H1 (cell line): ENCODE data around the gene C3orf85. TPM values are rescaled to one million over a fixed set of nuclear protein-coding genes. Genes with fewer than 3 reads are reported as not detected.
A peak's percentile ranks its signal among the peaks of the same experiment; 100 is the strongest.

Experiments used
- CTCF ChIA-PET: fragments of 300-600 bp; sonication (Branson Sonifier 250); formaldehyde crosslinking; loops from one replicate; lab custom pipeline; 2021; ENCODE audit not compliant: partially characterized antibody; lab: Charles Lee
- POLR2A ChIA-PET: fragments of 300-600 bp; sonication (Branson Sonifier 250); formaldehyde crosslinking; loops from one replicate; lab custom pipeline; 2021; ENCODE audit warnings: inconsistent platforms; ENCODE audit not compliant: partially characterized antibody; lab: Charles Lee
- DNase-seq, 2 experiments: peaks; one replicate each; pipeline versions ENCODE4 v3.0.0 to v3.0.0-alpha.2; 2010 to 2022; ENCODE audit warnings: low spot score in 2 of 2, low read depth in 1 of 2, mixed read lengths in 1 of 2
- FAIRE-seq: peaks from 2 replicates; lab custom pipeline; 2011; peaks lifted over from hg19 to GRCh38; lab: Jason Lieb, UNC
- H2AFZ ChIP-seq: 2 replicates; pipeline ENCODE4 v1.8.1; 2012; ENCODE audit warnings: low read length, inconsistent platforms
- H2AK5ac ChIP-seq: 2 replicates; pipeline ENCODE4 v1.6.1; 2013; ENCODE audit warnings: low read depth, low read length
- H2BK120ac ChIP-seq: replicated peaks from 2 replicates; pipeline ENCODE3; 2013; ENCODE audit warnings: low read depth, low read length, inconsistent platforms
- H2BK12ac ChIP-seq: 2 replicates; pipeline ENCODE4 v1.6.1; 2013; ENCODE audit warnings: low read depth, low read length
- H2BK15ac ChIP-seq: 2 replicates; pipeline ENCODE4 v1.6.1; 2013; ENCODE audit warnings: low read length
- H2BK20ac ChIP-seq: 2 replicates; pipeline ENCODE4 v1.6.1; 2013; ENCODE audit warnings: low read length
- H2BK5ac ChIP-seq: 2 replicates; pipeline ENCODE4 v1.6.1; 2013; ENCODE audit warnings: low read depth, low read length
- H3K14ac ChIP-seq: 2 replicates; pipeline ENCODE4 v1.6.1; 2013; ENCODE audit warnings: inconsistent platforms; ENCODE audit not compliant: insufficient read length
- H3K18ac ChIP-seq: 2 replicates; pipeline ENCODE4 v1.6.1; 2013; ENCODE audit warnings: low read length; ENCODE audit errors: extremely low read depth
- H3K23ac ChIP-seq: 2 replicates; pipeline ENCODE4 v1.6.1; 2013; ENCODE audit warnings: inconsistent platforms; ENCODE audit not compliant: insufficient read length
- H3K23me2 ChIP-seq: 2 replicates; pipeline ENCODE4 v1.6.1; 2013; ENCODE audit warnings: low read depth, low read length
- H3K27ac ChIP-seq: 2 replicates; pipeline ENCODE4 v1.6.1; 2011; ENCODE audit warnings: low read depth, low read length, inconsistent platforms
- H3K27me3 ChIP-seq, 4 experiments: replicated peaks in 1 of 4; 1 replicate in 1 of 4; 2 replicates in 3 of 4; pipeline versions ENCODE4 v1.6.1 to v1.8.1; 2011 to 2013; ENCODE audit warnings: low read length in 3 of 4, mild to moderate bottlenecking in 3 of 4, inconsistent platforms in 2 of 4, mixed read lengths in 2 of 4, moderate library complexity in 1 of 4; ENCODE audit not compliant: control insufficient read depth in 3 of 4, insufficient read depth in 3 of 4; ENCODE audit errors: extremely low read depth in 1 of 4
- H3K36me3 ChIP-seq, 4 experiments: 2 replicates each; pipeline versions ENCODE4 v1.6.1 to v1.8.1; 2011 to 2013; ENCODE audit warnings: mild to moderate bottlenecking in 4 of 4, low read length in 3 of 4, moderate library complexity in 2 of 4, control low read depth in 1 of 4, inconsistent platforms in 1 of 4; ENCODE audit not compliant: insufficient read depth in 4 of 4, control insufficient read depth in 2 of 4
- H3K4ac ChIP-seq: replicated peaks from 2 replicates; pipeline ENCODE3; 2013; ENCODE audit warnings: low read length, low read depth, mixed read lengths, inconsistent platforms; ENCODE audit not compliant: insufficient read length
- H3K4me1 ChIP-seq, 4 experiments: replicated peaks in 1 of 4; 1 replicate in 1 of 4; 2 replicates in 3 of 4; pipeline versions ENCODE4 v1.6.1 to v1.8.1; 2011 to 2013; ENCODE audit warnings: low read length in 3 of 4, inconsistent platforms in 2 of 4, mixed read lengths in 1 of 4; ENCODE audit not compliant: insufficient read depth in 4 of 4, control insufficient read depth in 3 of 4
- H3K4me2 ChIP-seq, 2 experiments: 2 replicates each; pipeline versions ENCODE4 v1.6.1 to v1.8.1; 2011 to 2013; ENCODE audit warnings: low read depth in 2 of 2, low read length in 2 of 2, control low read depth in 1 of 2, inconsistent platforms in 1 of 2, mild to moderate bottlenecking in 1 of 2; ENCODE audit not compliant: insufficient read depth in 1 of 2
- H3K4me3 ChIP-seq, 4 experiments: fragments of 200-600, 300-600 bp in 1 of 4; sonication (generic), shearing (Covaris generic), sonication (Bioruptor Twin) in 1 of 4; 2 replicates each; pipeline versions ENCODE4 v1.5.1 to v1.8.1; 2011 to 2016; ENCODE audit warnings: low read length in 4 of 4, low read depth in 3 of 4, control low read depth in 2 of 4, inconsistent platforms in 2 of 4, mild to moderate bottlenecking in 2 of 4, mixed read lengths in 1 of 4, moderate library complexity in 1 of 4; ENCODE audit not compliant: insufficient read depth in 2 of 4; ENCODE audit errors: extremely low read depth in 1 of 4
- H3K56ac ChIP-seq: replicated peaks from 2 replicates; pipeline ENCODE3; 2013; ENCODE audit warnings: low read depth, mild to moderate bottlenecking, mixed read lengths, low read length, inconsistent platforms; ENCODE audit not compliant: insufficient read length
- H3K79me1 ChIP-seq: 2 replicates; pipeline ENCODE4 v1.6.1; 2013; ENCODE audit warnings: low read depth, low read length, control low read depth
- H3K79me2 ChIP-seq, 2 experiments: 2 replicates each; pipeline versions ENCODE4 v1.6.1 to v1.8.1; 2012 to 2013; ENCODE audit warnings: low read length in 2 of 2, mild to moderate bottlenecking in 2 of 2, inconsistent platforms in 1 of 2; ENCODE audit not compliant: insufficient read depth in 2 of 2, control insufficient read depth in 1 of 2
- H3K9ac ChIP-seq, 4 experiments: replicated peaks in 1 of 4; 1 replicate in 1 of 4; 2 replicates in 3 of 4; pipeline versions ENCODE4 v1.6.1 to v1.8.1; 2011 to 2013; ENCODE audit warnings: low read depth in 3 of 4, low read length in 3 of 4, control low read depth in 2 of 4, mild to moderate bottlenecking in 2 of 4, moderate library complexity in 2 of 4, inconsistent platforms in 1 of 4; ENCODE audit errors: extremely low read depth in 1 of 4
- H3K9me3 ChIP-seq, 2 experiments: 2 replicates each; pipeline versions ENCODE4 v1.6.1 to v1.8.1; 2012 to 2013; ENCODE audit warnings: mild to moderate bottlenecking in 2 of 2, moderate library complexity in 2 of 2, control low read depth in 1 of 2, inconsistent platforms in 1 of 2, low read depth in 1 of 2, low read length in 1 of 2, mixed read lengths in 1 of 2; ENCODE audit not compliant: insufficient read depth in 2 of 2
- H4K20me1 ChIP-seq, 2 experiments: replicated peaks in 1 of 2; 2 replicates each; pipeline versions ENCODE3 to v1.8.1; 2011 to 2013; ENCODE audit warnings: inconsistent platforms in 2 of 2, low read length in 2 of 2, mild to moderate bottlenecking in 1 of 2; ENCODE audit not compliant: insufficient read depth in 2 of 2, control insufficient read depth in 1 of 2
- H4K5ac ChIP-seq: 2 replicates; pipeline ENCODE4 v1.6.1; 2013; ENCODE audit warnings: low read length, low read depth, mixed read lengths, inconsistent platforms; ENCODE audit not compliant: insufficient read length
- H4K8ac ChIP-seq: 2 replicates; pipeline ENCODE4 v1.8.0; 2013; ENCODE audit warnings: mild to moderate bottlenecking, moderate library complexity, low read length, inconsistent platforms; ENCODE audit not compliant: insufficient read depth; ENCODE audit errors: extremely low read depth
- H4K91ac ChIP-seq: replicated peaks from 2 replicates; pipeline ENCODE3; 2013; ENCODE audit warnings: low read length, mixed read lengths, inconsistent platforms; ENCODE audit not compliant: insufficient read length
- ASH2L ChIP-seq: fragments of 200-600, 300-600 bp; sonication (generic); IDR thresholded peaks from one replicate; pipeline ENCODE4 v1.7.1; 2017; ENCODE audit warnings: low read length
- BACH1 ChIP-seq: IDR thresholded peaks from 2 replicates; pipeline ENCODE4 v1.6.1; 2012; ENCODE audit warnings: low read length, improper control_type of control experiment
- CREB1 ChIP-seq: IDR thresholded peaks from 2 replicates; pipeline ENCODE4 v1.6.1; 2012; ENCODE audit warnings: inconsistent platforms
- CTBP2 ChIP-seq: IDR thresholded peaks from 2 replicates; pipeline ENCODE4 v1.7.0; 2011; ENCODE audit warnings: borderline replicate concordance, mild to moderate bottlenecking, moderate library complexity, mixed read lengths, low read length; ENCODE audit not compliant: insufficient read depth, insufficient read length
- CTCF ChIP-seq, 3 experiments: IDR thresholded peaks; 1 replicate in 2 of 3; 2 replicates in 1 of 3; pipeline versions ENCODE4 v1.5.1 to v1.6.1; 2011; ENCODE audit warnings: low read length in 3 of 3, mild to moderate bottlenecking in 3 of 3, inconsistent platforms in 2 of 3, low read depth in 1 of 3, moderate library complexity in 1 of 3; ENCODE audit not compliant: insufficient read depth in 1 of 3; ENCODE audit errors: control extremely low read depth in 1 of 3
- EZH2 ChIP-seq: fragments of 200-600 bp; sonication (generic); IDR thresholded peaks from 2 replicates; pipeline ENCODE4 v1.7.1; 2012; ENCODE audit warnings: low read depth, mild to moderate bottlenecking, moderate library complexity, low read length, inconsistent platforms; ENCODE audit not compliant: severe bottlenecking
- GTF2F1 ChIP-seq: IDR thresholded peaks from 2 replicates; pipeline ENCODE4 v1.6.1; 2012; ENCODE audit warnings: low read depth, low read length, improper control_type of control experiment, borderline replicate concordance
- KDM5A ChIP-seq: fragments of 200-600 bp; IDR thresholded peaks from 2 replicates; pipeline ENCODE4 v1.7.1; 2012; ENCODE audit warnings: mild to moderate bottlenecking, low read length, inconsistent platforms, mixed read lengths
- NRF1 ChIP-seq: IDR thresholded peaks from 2 replicates; pipeline ENCODE4 v1.6.1; 2011; ENCODE audit warnings: mild to moderate bottlenecking, low read depth, low read length, improper control_type of control experiment
- POLR2AphosphoS5 ChIP-seq: IDR thresholded peaks from 2 replicates; pipeline ENCODE4 v1.6.1; 2011; ENCODE audit warnings: low read depth, low read length
- RBBP5 ChIP-seq: IDR thresholded peaks from 2 replicates; pipeline ENCODE4 v1.7.1; 2012; ENCODE audit warnings: low read depth, mild to moderate bottlenecking, inconsistent platforms, low read length, moderate library complexity, borderline replicate concordance
- SAP30 ChIP-seq: fragments of 300-600 bp; sonication (generic); IDR thresholded peaks from 2 replicates; pipeline ENCODE4 v1.7.1; 2012; ENCODE audit warnings: low read length, moderate library complexity, mild to moderate bottlenecking, inconsistent platforms; ENCODE audit not compliant: insufficient read depth, insufficient replicate concordance
- WGBS, 2 experiments: shearing (Covaris generic) in 1 of 2; methylation state at CpG; one replicate each; pipeline versions ENCODE4 v1.1.6 to v1.1.7; 2013 to 2015; ENCODE audit warnings: low lambda C conversion rate in 2 of 2, mixed read lengths in 2 of 2, inconsistent platforms in 1 of 2, low coverage in 1 of 2, missing lambda C conversion rate in 1 of 2; ENCODE audit not compliant: insufficient replicate concordance in 2 of 2, insufficient coverage in 1 of 2, insufficient read length in 1 of 2; ENCODE audit errors: extremely low coverage in 1 of 2, missing lambda C conversion rate in 1 of 2; 5-methylcytosine and 5-hydroxymethylcytosine counted together
- polyA plus RNA-seq, 7 experiments: library from polyadenylated mRNA; depleted of rRNA in 3 of 7; stranded (reverse) in 5 of 7; unstranded in 2 of 7; fragments of >200 nt in 5 of 7; fragments of 200-250 nt in 2 of 7; gene quantifications; 1 replicate in 5 of 7; 2 replicates in 1 of 7; 4 replicates in 1 of 7; pipeline versions ENCODE4 v1.2.1 to v1.2.3, GENCODE V29; 2011 to 2013; ENCODE audit warnings: missing spikeins in 2 of 7, mixed read lengths in 2 of 7
- total RNA-seq: library from RNA; stranded (reverse); fragmentation: NEBNext Ultra II Directional; extraction: Animal tissue kit (Norgen Biotek cat#: 25700); gene quantifications from 2 replicates; pipeline ENCODE4 v1.2.1, GENCODE V29; 2021

Gene C3orf85
- total and polyA plus RNA-seq, 2 of the 8 experiments (the other 6 are each of a cell fraction or from before 2014, with no cell fraction given): not detected

DNA sequence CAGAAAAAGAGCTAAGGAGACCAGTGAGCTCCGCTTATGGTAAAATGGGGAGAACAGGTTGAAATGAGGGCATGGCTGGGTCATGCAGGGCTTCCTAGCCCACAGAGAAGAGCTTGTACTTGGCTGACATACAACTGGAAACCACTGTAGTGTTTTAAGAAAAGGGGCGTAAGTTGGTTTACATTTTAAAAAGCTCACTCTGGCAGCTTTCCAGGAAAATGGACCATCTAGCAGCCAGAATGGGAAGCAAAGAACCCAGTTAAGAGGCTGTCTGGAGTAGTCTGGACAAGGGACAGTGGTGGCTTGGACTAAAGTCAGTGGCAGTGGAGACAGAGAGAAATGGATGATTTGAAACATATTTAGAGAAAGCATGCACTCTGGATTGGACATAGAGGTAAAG is 20.5 kb upstream of the C3orf85 start:
- H2AK5ac ChIP-seq: no peak overlapping the region
- no peaks in the 10 kb centered on the region for H3K27me3 ChIP-seq
- H3K79me2 ChIP-seq: no peaks in the 10 kb centered on the region
- ChIA-PET CTCF (interaction anchor here (0.6 to 2.5 kb wide), 4 partner anchors 18 to 1101 kb away, joined by 3 to 7 read pairs (median 4); no protein-coding TSS in a partner anchor), POLR2A (no interaction called here)
- H3K4me1 ChIP-seq: no peaks in the 10 kb centered on the region
- no peak overlapping the region for H2BK12ac ChIP-seq
- no peak overlapping the region for H2BK20ac ChIP-seq
- H3K23me2 ChIP-seq: no peaks in the 10 kb centered on the region
- no peak overlapping the region for H3K27ac ChIP-seq
- H2BK120ac ChIP-seq: no peak overlapping the region
- no peaks in the 10 kb centered on the region for H3K36me3 ChIP-seq
- DNase-seq (no peak), FAIRE-seq (no peak)
- H4K8ac ChIP-seq: no peak overlapping the region
- no peak overlapping the region for H2BK5ac ChIP-seq
- no peaks in the 10 kb centered on the region for H3K79me1 ChIP-seq
- WGBS, 2 experiments: 91% methylated on average over 2 of the region's 2 CpGs; no CpG with 5 or more reads in 1 of the 2 experiments
- H3K18ac ChIP-seq: no peak overlapping the region
- H3K23ac ChIP-seq: no peak overlapping the region
- H4K91ac ChIP-seq: no peak overlapping the region
- H4K5ac ChIP-seq: no peak overlapping the region
- no peaks in the 10 kb centered on the region for H3K9me3 ChIP-seq
- H3K4me3 ChIP-seq: no peak overlapping the region
- H3K4ac ChIP-seq: no peak overlapping the region
- H3K4me2 ChIP-seq: no peak overlapping the region
- H3K56ac ChIP-seq: no peak overlapping the region
- H4K20me1 ChIP-seq: no peaks in the 10 kb centered on the region
- H3K14ac ChIP-seq: no peak overlapping the region
- H2BK15ac ChIP-seq: no peak overlapping the region
- no peak overlapping the region for H3K9ac ChIP-seq
- H2AFZ ChIP-seq: 0 out of 2 replicates have a peak overlapping the region, but pooled peaks have one; percentile 15
- TF ChIP-seq EZH2: no peak
- no peak for TF ChIP-seq KDM5A
- no peak for TF ChIP-seq NRF1
- no peak for TF ChIP-seq ASH2L
- no peak for TF ChIP-seq CTCF (IDR thresholded peaks at IDR 0.05; ENCODE audit: control extremely low read depth in 1 of 3, insufficient read depth in 1 of 3, low read depth in 1 of 3, low read length in 3 of 3)
- TF ChIP-seq BACH1: no peak
- no peak for TF ChIP-seq CREB1
- no peak for TF ChIP-seq RBBP5
- TF ChIP-seq SAP30: no peak
- TF ChIP-seq GTF2F1: no peak
- no peak for TF ChIP-seq CTBP2
- no peak for TF ChIP-seq POLR2AphosphoS5
